Ramos (cell line): Measurements from ENCODE around the gene POU2F3.

Experiments
- in situ Hi-C: fragments of 300-500 bp; cut with MboI; formaldehyde crosslinking; loops from one replicate; pipeline ENCODE4 v1.14.3; 2022; ENCODE audit warnings: low sequenced_read_pairs; ENCODE audit not compliant: unreplicated experiment

The POU2F3 gene

GRCh38 chr11:120357620-120358019 is 117.7 kb downstream of the POU2F3 start:
- in situ Hi-C loops, result no loop called here

- in situ Hi-C loops, result no loop called here
Observed at GRCh38 chr11:120358729-120359128, 118.8 kb downstream of the POU2F3 start.

GRCh38 chr11:120363436-120363835 is 123.5 kb downstream of the POU2F3 start:
- in situ Hi-C loops, result no loop called here

GRCh38 chr11:120365512-120365911 is 125.6 kb downstream of the POU2F3 start:
- in situ Hi-C loops, result no loop called here
